HG02623 (cell line): ENCODE data around the gene PRSS36.
"Not testable (repeated sequence)": the region's sequence is repeated elsewhere in the genome, so short reads cannot be mapped to it uniquely, and the experiment has no call there.

Source experiments
- ATAC-seq: cut with Tn5 transposase; IDR thresholded peaks from one replicate; pipeline ENCODE4 v1.9.1; 2021; ENCODE audit warnings: moderate library complexity; ENCODE audit not compliant: unreplicated experiment

PRSS36 gene

GRCh38 chr16:31142109-31143010 lies 7.5 kb downstream of the PRSS36 start:
- peak; percentile 81 for ATAC-seq

- ATAC-seq: no peak
These were observed 8.3 kb downstream of the PRSS36 start for GRCh38 chr16:31141489-31142108.

- ATAC-seq: not testable (repeated sequence)
These were observed 8.8 kb downstream of the PRSS36 start for GRCh38 chr16:31141071-31141469.

GRCh38 chr16:31138621-31139578 lies 11.0 kb downstream of the PRSS36 start:
- ATAC-seq: no peak

DNA sequence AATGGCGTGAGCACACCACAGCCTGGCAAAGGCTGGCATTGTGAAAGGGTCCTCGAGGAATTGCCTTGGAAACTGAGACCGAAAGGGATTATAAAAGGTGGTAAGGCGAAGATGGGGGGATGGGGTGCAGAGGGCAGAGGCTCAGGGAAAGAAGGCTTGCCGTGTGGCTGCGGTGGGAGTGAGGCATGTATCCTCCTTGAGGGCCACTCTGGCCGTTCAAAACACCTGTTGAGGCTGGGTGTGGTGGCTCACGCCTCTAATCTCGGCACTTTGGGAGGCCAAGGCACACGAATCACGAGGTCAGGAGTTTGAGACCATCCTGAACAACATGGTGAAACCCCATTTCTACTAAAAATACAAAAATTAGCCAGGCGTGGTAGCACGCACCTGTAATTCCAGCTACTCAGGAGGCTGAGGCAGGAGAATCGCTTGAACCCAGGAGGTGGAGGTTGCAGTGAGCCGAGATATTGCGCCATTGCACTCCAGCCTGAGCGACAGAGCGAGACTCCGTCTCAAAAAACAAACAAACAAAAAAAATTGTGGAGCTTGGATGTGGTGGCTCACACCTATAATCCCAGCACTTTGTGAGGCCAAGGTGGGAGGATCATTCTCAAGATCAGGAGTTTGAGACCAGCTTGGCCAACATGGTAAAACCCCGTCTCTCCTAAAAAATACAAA lies 12.9 kb downstream of the PRSS36 start:
- not testable (repeated sequence) for ATAC-seq

DNA sequence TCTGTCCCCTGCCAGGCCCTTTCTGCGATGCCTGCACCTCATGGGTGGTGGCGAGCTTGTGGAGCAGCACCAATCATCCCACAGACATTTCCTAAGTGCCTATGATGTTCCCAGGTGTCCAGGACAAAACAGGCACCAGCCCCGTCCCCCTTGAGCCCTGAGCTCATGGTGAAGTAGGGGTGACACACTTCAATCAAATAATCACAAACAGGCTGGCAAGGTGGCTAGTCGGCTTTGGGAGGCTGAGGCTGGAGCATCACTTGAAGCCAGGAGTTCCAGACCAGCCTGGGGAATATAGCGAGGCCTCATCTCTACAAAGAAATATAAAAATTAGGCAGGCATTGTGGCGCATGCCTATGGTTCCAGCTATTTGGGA lies 13.6 kb downstream of the PRSS36 start:
- ATAC-seq: no peak

GRCh38 chr16:31135535-31136286 lies 14.2 kb downstream of the PRSS36 start, which contains the start of gene PRSS8:
TSS of gene PRSS8 (minus strand) at chr16:31135727. CDS start at chr16:31135498, 229 bp downstream.
- ATAC-seq: no peak

DNA sequence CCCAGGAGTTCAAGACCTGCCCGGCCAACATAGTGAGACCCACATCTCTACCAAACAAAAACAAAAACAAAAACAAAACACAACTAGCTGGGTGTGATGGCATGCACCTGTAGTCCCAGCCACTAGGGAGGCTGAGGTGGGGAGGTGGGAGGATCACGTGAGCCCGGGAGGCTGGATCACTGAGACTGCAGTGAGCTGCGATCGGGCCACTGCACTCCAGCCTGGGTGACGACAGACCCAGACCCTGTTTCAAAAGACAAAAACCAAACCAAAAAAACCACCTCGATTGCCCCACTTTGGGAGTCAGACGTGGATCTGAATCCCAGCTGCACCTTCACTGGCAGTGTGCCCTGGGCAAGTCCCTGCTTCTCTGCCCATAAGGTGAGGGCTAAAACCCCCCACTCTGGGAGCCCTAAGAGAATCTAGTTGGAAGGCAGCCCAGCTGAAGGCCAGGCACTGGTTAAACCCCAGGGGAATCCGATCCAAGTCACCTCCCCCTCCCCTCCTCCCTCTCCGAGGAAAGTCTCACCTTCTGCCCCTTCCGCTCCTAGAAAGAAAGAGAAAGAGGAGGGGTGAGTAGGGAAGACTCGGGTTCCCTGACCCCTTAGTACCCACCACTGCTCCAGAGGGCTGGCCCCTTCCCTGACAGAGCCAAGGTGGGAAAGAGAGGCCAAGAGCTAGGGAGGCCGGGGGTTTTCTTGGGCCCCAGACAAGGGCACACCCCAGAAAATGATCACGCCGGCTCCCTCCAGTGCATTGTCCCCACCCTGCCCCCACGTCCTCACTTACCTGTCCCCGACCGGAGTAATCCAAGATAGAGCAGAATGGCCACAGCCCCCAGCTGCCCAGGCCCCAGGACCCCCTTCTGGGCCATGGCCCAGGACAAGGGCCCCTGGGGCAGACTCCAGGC lies 15.0 kb downstream of the PRSS36 start:
- ATAC-seq: no peak

DNA sequence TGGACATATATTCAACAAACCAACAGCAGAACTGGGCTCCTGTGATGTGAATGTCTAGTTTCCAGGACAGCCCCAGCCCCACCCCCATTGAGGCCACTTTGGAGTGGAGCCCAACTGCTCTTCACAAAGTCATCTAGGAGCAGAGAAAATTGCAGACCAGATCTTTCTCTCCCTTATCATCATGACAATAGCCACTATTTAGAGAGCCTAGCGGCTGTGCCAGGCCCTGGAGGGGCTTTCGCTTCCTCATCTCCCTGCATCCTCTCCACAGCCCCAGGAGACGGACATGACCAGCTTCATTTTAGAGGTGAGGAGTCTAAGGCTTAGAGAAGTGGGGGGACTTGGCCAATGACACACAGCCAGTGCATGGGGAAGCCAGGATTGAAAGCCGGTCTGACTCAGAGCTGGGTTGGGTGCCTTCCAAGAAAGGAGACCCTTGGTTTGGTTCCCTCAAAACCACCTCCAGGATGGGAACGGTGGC lies 15.7 kb downstream of the PRSS36 start:
- ATAC-seq: no peak

- no peak for ATAC-seq
These were observed 16.8 kb downstream of the PRSS36 start for GRCh38 chr16:31133046-31133501.

- ATAC-seq: no peak
These were observed 17.4 kb downstream of the PRSS36 start for GRCh38 chr16:31132303-31132979.

DNA sequence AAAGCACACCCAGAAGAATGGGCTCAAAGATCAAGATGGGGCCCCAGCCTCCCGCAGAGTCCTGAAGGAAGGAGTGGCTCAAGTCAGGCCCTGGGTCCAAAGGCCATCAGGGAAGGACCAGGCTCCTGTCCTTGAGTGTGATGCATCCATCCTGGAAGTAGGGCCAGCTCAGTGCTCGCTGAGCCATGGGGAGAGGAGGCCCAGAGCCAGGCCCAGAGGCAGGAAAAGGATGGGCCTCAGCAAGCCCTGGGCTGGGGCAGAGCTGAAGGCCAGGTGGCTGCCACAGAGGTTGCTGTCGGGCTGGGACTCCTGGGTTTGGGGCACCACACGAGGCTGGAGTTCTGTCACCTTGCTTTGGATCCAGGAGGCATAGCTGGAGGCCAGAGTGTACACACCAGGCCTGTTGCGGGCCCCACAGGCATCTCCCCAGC lies 18.0 kb downstream of the PRSS36 start:
- ATAC-seq: no peak

- no peak for ATAC-seq
These were observed 18.4 kb downstream of the PRSS36 start for GRCh38 chr16:31131416-31131815.

DNA sequence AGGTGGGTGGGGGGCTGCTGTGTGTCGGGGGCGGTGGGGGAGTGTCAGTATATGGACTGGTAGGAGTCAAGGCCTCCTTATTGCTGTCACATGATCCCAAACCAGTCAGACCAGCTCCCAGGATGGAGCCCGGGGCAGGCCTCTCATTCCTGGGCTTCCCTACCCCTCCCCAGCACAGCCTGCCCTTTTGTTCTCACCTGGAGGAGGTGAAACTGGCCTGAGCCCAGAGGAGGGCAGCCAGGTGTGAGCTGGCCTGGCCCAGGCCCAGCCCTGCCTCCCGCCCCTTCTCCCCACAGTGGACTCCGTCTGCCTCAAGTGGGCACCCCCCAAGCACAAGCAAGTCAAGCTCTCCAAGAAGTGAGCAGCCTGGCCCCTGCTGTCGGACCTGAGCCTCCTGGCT lies 19.0 kb downstream of the PRSS36 start:
- no peak for ATAC-seq

- ATAC-seq: no peak
These were observed 19.5 kb downstream of the PRSS36 start for GRCh38 chr16:31130336-31130891.

- ATAC-seq: no peak
These were observed 20.1 kb downstream of the PRSS36 start for GRCh38 chr16:31129568-31130335.
